Activated naive CD4-positive, alpha-beta T cell treated with Interleukin-2 at 50 U/mL for 16 hours (primary cell): Measurements from ENCODE around the gene HAND1.
A peak's percentile ranks its signal among the peaks of the same experiment; 100 is the strongest.
"Not testable (repeated sequence)": the region's sequence is repeated elsewhere in the genome, so short reads cannot be mapped to it uniquely, and the experiment has no call there.

ENCODE experiments used
- DNase-seq: peaks from one replicate; pipeline ENCODE4 v3.0.0-alpha.2; 2020

The HAND1 gene

GRCh38 chr5:154478224-154478565 lies at the start of gene HAND1:
TSS of gene HAND1 (minus strand) at chr5:154478227. CDS start at chr5:154478008, 219 bp downstream.
- no peak for DNase-seq

- DNase-seq: no peak
Measured at GRCh38 chr5:154526231-154527226, 48.5 kb upstream of the HAND1 start.

- no peak for DNase-seq
Measured at GRCh38 chr5:154524859-154525258, 46.8 kb upstream of the HAND1 start.

GRCh38 chr5:154524181-154524580 lies 46.2 kb upstream of the HAND1 start:
- DNase-seq: no peak

- DNase-seq: no peak
Measured at GRCh38 chr5:154523709-154524108, 45.7 kb upstream of the HAND1 start.

GRCh38 chr5:154523104-154523503 lies 45.1 kb upstream of the HAND1 start:
- no peak for DNase-seq

- DNase-seq: no peak
Measured at GRCh38 chr5:154522284-154522683, 44.3 kb upstream of the HAND1 start.

GRCh38 chr5:154521756-154522155 lies 43.7 kb upstream of the HAND1 start:
- no peak for DNase-seq

GRCh38 chr5:154520861-154521453 lies 42.9 kb upstream of the HAND1 start:
- peak; percentile 6 for DNase-seq

GRCh38 chr5:154519359-154519758 lies 41.3 kb upstream of the HAND1 start:
- no peak for DNase-seq

- DNase-seq: no peak
Measured at GRCh38 chr5:154518438-154518867, 40.4 kb upstream of the HAND1 start.

- no peak for DNase-seq
Measured at GRCh38 chr5:154517810-154518437, 39.9 kb upstream of the HAND1 start.

GRCh38 chr5:154517181-154517580 lies 39.2 kb upstream of the HAND1 start:
- DNase-seq: no peak

GRCh38 chr5:154516475-154516874 lies 38.4 kb upstream of the HAND1 start:
- DNase-seq: no peak

- DNase-seq: not testable (repeated sequence)
Measured at GRCh38 chr5:154515488-154515887, 37.5 kb upstream of the HAND1 start.

- DNase-seq: no peak
Measured at GRCh38 chr5:154514331-154514730, 36.3 kb upstream of the HAND1 start.

- no peak for DNase-seq
Measured at GRCh38 chr5:154513669-154514084, 35.6 kb upstream of the HAND1 start.

GRCh38 chr5:154511984-154512383 lies 34.0 kb upstream of the HAND1 start:
- DNase-seq: no peak

GRCh38 chr5:154509784-154510555 lies 31.9 kb upstream of the HAND1 start:
- no peak for DNase-seq

- no peak for DNase-seq
Measured at GRCh38 chr5:154508114-154508513, 30.1 kb upstream of the HAND1 start.

GRCh38 chr5:154506716-154507080 lies 28.7 kb upstream of the HAND1 start:
- DNase-seq: no peak

GRCh38 chr5:154506049-154506715 lies 28.2 kb upstream of the HAND1 start:
- no peak for DNase-seq
